ENCODE measurements around the gene TBX4. TPM values are rescaled to one million over a fixed set of nuclear protein-coding genes. Genes with fewer than 3 reads are reported as not detected.

The TBX4 gene
- total RNA-seq, 1 experiment from 2014 or later, result not detected

DNA sequence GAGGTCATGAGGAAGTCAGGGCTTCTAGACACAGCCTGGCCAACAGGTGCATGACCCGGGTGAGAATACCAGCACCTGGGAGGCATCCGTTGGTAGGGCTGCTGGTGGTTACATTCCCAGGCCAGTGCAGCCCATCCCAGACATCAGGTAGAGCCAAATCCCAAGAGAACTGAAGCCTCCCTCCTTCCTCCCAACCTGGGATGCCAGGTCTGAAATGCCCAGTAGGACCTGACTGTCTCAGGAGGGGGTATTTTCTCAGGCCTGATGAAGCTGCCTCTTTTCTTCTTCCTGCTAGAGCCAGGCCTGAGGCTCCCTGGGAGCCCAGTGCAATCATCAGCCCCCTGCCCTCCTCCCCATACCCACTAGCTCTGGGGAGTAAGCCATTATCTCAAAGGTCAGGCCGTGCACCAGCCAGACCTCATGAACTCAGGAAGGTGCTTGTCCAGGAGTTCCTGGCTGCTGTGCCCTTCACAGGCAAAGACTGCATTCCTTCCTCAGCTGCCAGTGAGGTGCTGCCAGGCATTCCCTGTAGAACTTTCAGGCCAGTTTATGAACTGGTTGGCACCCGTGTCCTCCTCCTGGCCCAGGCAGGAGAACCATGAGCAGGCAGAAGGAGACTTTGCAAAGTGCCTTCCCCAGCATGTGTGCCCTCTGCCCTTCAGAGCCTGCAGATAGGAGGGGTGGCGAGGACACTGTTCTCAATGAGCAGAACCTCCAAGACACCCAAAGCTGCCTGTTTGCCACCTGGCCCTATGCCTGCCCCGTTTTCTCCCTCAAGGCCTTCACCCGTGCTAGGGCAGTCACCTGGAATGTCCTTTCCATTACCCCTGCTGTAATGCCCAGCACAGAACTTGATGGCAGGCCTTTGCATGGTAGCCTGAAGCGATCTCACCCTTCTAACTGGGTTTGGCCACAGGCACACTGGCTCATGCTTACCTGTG lies 45.0 kb upstream of the TBX4 start:
- CTCF ChIA-PET, result no interaction called here
- no TSS peak for BruUV-seq (replicated peaks)
- POLR2A ChIA-PET, result no interaction called here
- no peak for DNase-seq (ENCODE audit: unreplicated experiment)
- H3K4me1 Mint-ChIP-seq (ENCODE audit: insufficient read depth, unreplicated experiment), result no peaks in the 10 kb centered on the region
- intact Hi-C loops (cut with micrococcal nuclease), result loop anchor here (5.0 kb wide), 1 partner anchor 685 kb away; no protein-coding TSS in a partner anchor
- H3K27ac Mint-ChIP-seq (ENCODE audit: low read depth, unreplicated experiment), result no peak overlapping the region
- H3K36me3 Mint-ChIP-seq (ENCODE audit: insufficient read depth, unreplicated experiment), result peaks cover 5% of the 10 kb centered on the region
- H3K4me3 Mint-ChIP-seq (ENCODE audit: unreplicated experiment), result no peak overlapping the region
- no peaks in the 10 kb centered on the region for H3K27me3 Mint-ChIP-seq (ENCODE audit: insufficient read depth, unreplicated experiment)
- TF ChIP-seq, protein P1, sequence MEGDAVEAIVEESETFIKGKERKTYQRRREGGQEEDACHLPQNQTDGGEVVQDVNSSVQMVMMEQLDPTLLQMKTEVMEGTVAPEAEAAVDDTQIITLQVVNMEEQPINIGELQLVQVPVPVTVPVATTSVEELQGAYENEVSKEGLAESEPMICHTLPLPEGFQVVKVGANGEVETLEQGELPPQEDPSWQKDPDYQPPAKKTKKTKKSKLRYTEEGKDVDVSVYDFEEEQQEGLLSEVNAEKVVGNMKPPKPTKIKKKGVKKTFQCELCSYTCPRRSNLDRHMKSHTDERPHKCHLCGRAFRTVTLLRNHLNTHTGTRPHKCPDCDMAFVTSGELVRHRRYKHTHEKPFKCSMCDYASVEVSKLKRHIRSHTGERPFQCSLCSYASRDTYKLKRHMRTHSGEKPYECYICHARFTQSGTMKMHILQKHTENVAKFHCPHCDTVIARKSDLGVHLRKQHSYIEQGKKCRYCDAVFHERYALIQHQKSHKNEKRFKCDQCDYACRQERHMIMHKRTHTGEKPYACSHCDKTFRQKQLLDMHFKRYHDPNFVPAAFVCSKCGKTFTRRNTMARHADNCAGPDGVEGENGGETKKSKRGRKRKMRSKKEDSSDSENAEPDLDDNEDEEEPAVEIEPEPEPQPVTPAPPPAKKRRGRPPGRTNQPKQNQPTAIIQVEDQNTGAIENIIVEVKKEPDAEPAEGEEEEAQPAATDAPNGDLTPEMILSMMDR (IDR thresholded peaks at IDR 0.05; ENCODE audit: unreplicated experiment), result no peak
- no peaks in the 10 kb centered on the region for H3K9me3 Mint-ChIP-seq (ENCODE audit: unreplicated experiment)

DNA sequence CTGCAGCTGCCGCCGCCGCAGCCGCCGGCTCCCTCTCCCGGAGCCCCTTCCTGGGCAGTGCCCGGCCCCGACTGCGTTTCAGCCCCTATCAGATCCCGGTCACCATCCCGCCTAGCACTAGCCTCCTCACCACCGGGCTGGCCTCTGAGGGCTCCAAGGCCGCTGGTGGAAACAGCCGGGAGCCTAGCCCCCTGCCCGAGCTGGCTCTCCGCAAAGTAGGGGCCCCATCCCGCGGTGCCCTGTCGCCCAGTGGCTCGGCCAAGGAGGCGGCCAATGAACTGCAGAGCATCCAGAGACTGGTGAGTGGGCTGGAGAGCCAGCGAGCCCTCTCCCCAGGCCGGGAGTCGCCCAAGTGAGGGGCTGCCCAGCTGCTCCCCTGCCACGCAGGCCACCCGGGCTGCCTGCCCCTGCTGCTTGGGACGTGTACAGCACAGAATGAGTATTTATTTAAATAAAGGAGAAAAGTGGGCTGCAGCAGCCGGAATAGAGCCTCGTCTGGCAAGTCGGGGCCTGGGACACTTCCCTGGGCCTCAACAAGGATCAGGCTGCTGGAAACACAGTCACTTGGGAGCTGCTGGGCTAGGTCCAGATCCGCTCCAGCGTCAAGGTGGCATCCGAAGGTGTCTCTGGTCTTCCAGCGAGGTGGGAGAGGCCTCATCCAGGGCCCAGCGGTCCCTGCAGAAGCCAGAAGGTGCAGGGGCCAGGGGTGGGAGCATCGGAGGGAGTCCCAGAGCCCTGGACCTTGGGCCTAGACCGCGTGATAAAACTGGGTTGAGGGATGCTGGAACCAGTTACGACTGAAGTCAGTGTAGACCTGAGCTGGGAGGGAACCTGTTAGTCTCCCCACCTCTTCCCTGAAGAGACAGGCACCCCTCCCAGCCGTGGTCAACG lies 43.8 kb upstream of the TBX4 start:
- Mint-ChIP-seq H3K9me3 (ENCODE audit: unreplicated experiment) (no peaks in the 10 kb centered on the region), H3K36me3 (ENCODE audit: insufficient read depth, unreplicated experiment) (peaks cover 5% of the 10 kb centered on the region), H3K4me1 (ENCODE audit: insufficient read depth, unreplicated experiment) (no peaks in the 10 kb centered on the region), H3K27me3 (ENCODE audit: insufficient read depth, unreplicated experiment) (no peaks in the 10 kb centered on the region), H3K27ac (ENCODE audit: low read depth, unreplicated experiment) (no peak overlapping the region), H3K4me3 (ENCODE audit: unreplicated experiment) (no peak overlapping the region)
- ChIA-PET POLR2A (interaction anchor here (0.7 kb wide), 1 partner anchor 37 kb away, joined by 3 read pairs; no protein-coding TSS in a partner anchor), CTCF (interaction anchor here (0.7 to 1.6 kb wide), 5 partner anchors 12 to 407 kb away, joined by 3 to 6 read pairs (median 4); no protein-coding TSS in a partner anchor)
- TF ChIP-seq, protein P1 (IDR thresholded peaks at IDR 0.05; ENCODE audit: unreplicated experiment), result no peak
- intact Hi-C loops (cut with micrococcal nuclease), result loop anchor here (1.0 to 5.0 kb wide), 2 partner anchors 406 to 686 kb away; no protein-coding TSS in a partner anchor
- no peak for DNase-seq (ENCODE audit: unreplicated experiment)
- BruUV-seq (replicated peaks), result no TSS peak

DNA sequence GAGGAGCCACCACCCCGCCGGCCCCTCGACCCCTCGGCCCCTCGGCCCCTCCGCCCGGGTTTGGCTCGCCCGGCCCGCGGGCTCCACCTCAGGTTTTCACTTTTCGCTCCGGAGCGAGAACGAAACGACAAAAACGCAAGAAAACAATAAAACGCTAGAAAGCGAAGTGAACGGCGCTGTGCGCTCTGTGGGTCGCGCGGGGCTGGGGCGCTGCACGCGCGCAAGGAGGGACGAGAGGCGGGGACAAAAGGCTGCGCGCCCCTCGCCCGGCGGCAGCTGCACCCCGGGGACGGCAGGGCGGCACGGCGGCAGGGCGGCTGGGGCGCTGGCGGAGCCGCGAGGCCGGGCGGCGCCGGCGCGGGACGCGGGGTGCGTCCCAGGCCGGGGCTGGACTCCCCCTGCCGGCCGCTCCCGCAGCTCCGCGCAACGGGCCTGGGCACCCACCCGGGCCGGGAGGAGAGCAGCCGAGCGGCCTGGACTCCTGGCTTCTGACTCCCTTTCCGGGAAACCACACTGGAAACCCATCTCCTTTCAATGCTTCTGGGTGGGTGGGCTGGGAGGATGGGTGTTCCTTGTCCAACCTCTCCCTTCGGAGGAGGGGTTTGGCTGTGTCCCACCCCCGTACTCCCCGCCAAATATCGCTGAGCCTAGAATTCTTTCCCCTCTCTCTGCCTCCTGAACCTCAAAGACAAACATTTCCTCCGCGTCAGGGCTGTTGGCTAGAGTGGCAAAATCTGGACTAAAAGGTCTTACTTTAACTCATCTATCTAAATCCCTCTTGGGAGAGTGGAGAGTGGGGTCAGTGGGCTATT lies 42.7 kb upstream of the TBX4 start:
- no peak overlapping the region for H3K27ac Mint-ChIP-seq (ENCODE audit: low read depth, unreplicated experiment)
- TF ChIP-seq, protein P1 (IDR thresholded peaks at IDR 0.05; ENCODE audit: unreplicated experiment), result peak; percentile 28
- peaks cover 5% of the 10 kb centered on the region for H3K36me3 Mint-ChIP-seq (ENCODE audit: insufficient read depth, unreplicated experiment)
- H3K27me3 Mint-ChIP-seq (ENCODE audit: insufficient read depth, unreplicated experiment), result no peaks in the 10 kb centered on the region
- no peaks in the 10 kb centered on the region for H3K4me1 Mint-ChIP-seq (ENCODE audit: insufficient read depth, unreplicated experiment)
- ChIA-PET POLR2A (no interaction called here), CTCF (interaction anchor here (0.5 to 1.6 kb wide), 8 partner anchors 11 to 1705 kb away, joined by 3 to 6 read pairs (median 4); no protein-coding TSS in a partner anchor)
- H3K4me3 Mint-ChIP-seq (ENCODE audit: unreplicated experiment), result peak overlapping the region; percentile 25
- H3K9me3 Mint-ChIP-seq (ENCODE audit: unreplicated experiment), result no peaks in the 10 kb centered on the region
- DNase-seq (ENCODE audit: unreplicated experiment), result peak; percentile 49
- no TSS peak for BruUV-seq (replicated peaks)
- intact Hi-C loops (cut with micrococcal nuclease), result loop anchor here (1.0 to 5.0 kb wide), 3 partner anchors 407 to 687 kb away; partner anchors contain the start of gene MED13

All from MCF 10A (cell line).